ENCODE data around the gene RRAGC. TPM values are rescaled to one million over a fixed set of nuclear protein-coding genes. Genes with fewer than 3 reads are reported as not detected.

Gene RRAGC
- total and polyA plus RNA-seq, 2 donors from 2014 or later, result 22.9 to 27.3 TPM

- no peaks in the 10 kb centered on the region for H3K4me1 ChIP-seq (ENCODE audit: control insufficient read depth in 2 of 3, insufficient read depth in 2 of 3, low read depth in 1 of 3, low read length in 3 of 3)
- H3K27me3 ChIP-seq (ENCODE audit: control insufficient read depth, insufficient read depth, low read length), result no peaks in the 10 kb centered on the region
- peaks cover 0 to 8% (median 0%) of the 10 kb centered on the region in 3 donors for H3K9me3 ChIP-seq (ENCODE audit: control insufficient read depth in 2 of 3, insufficient read depth in 1 of 3, low read length in 3 of 3)
- H3K9ac ChIP-seq (ENCODE audit: low read length in 3 of 3), result no peak overlapping the region
- no peak for DNase-seq
- FAIRE-seq, result no peak
- intact Hi-C loops (cut with DNase I), result no loop called here
- no peak overlapping the region for H3K4me3 ChIP-seq (ENCODE audit: low read length in 3 of 3)
- TF ChIP-seq CTCF (IDR thresholded peaks at IDR 0.05; ENCODE audit: borderline replicate concordance, extremely low read depth, insufficient read depth), result no peak
- H3K36me3 ChIP-seq (ENCODE audit: control insufficient read depth in 2 of 3, insufficient read depth in 3 of 3, low read length in 3 of 3), result no peaks in the 10 kb centered on the region
- no peak overlapping the region for H3K27ac ChIP-seq (ENCODE audit: low read depth in 2 of 2, low read length in 2 of 2)
Observed at GRCh38 chr1:38793299-38793698, 66.3 kb downstream of the RRAGC start.

- Histone ChIP-seq H3K9me3 (ENCODE audit: control insufficient read depth in 2 of 3, insufficient read depth in 1 of 3, low read length in 3 of 3) (peaks cover 0 to 8% (median 0%) of the 10 kb centered on the region in 3 donors), H3K4me1 (ENCODE audit: control insufficient read depth in 2 of 3, insufficient read depth in 2 of 3, low read depth in 1 of 3, low read length in 3 of 3) (no peaks in the 10 kb centered on the region), H3K27me3 (ENCODE audit: control insufficient read depth, insufficient read depth, low read length) (no peaks in the 10 kb centered on the region), H3K9ac (ENCODE audit: low read length in 3 of 3) (no peak overlapping the region), H3K27ac (ENCODE audit: low read depth in 2 of 2, low read length in 2 of 2) (no peak overlapping the region), H3K36me3 (ENCODE audit: control insufficient read depth in 2 of 3, insufficient read depth in 3 of 3, low read length in 3 of 3) (no peaks in the 10 kb centered on the region), H3K4me3 (ENCODE audit: low read length in 3 of 3) (no peak overlapping the region)
- no peak for TF ChIP-seq CTCF (IDR thresholded peaks at IDR 0.05; ENCODE audit: borderline replicate concordance, extremely low read depth, insufficient read depth)
- FAIRE-seq (no peak), DNase-seq (no peak)
- intact Hi-C loops (cut with DNase I), result no loop called here
Observed at GRCh38 chr1:38791892-38792291, 67.7 kb downstream of the RRAGC start.

GRCh38 chr1:38791164-38791515 lies 68.4 kb downstream of the RRAGC start:
- no peak for DNase-seq
- Histone ChIP-seq H3K4me3 (ENCODE audit: low read length in 3 of 3) (no peak overlapping the region), H3K9me3 (ENCODE audit: control insufficient read depth in 2 of 3, insufficient read depth in 1 of 3, low read length in 3 of 3) (peaks cover 0 to 8% (median 0%) of the 10 kb centered on the region in 3 donors), H3K9ac (ENCODE audit: low read length in 3 of 3) (no peak overlapping the region), H3K4me1 (ENCODE audit: control insufficient read depth in 2 of 3, insufficient read depth in 2 of 3, low read depth in 1 of 3, low read length in 3 of 3) (no peaks in the 10 kb centered on the region), H3K27me3 (ENCODE audit: control insufficient read depth, insufficient read depth, low read length) (no peaks in the 10 kb centered on the region), H3K27ac (ENCODE audit: low read depth in 2 of 2, low read length in 2 of 2) (no peak overlapping the region), H3K36me3 (ENCODE audit: control insufficient read depth in 2 of 3, insufficient read depth in 3 of 3, low read length in 3 of 3) (no peaks in the 10 kb centered on the region)
- intact Hi-C loops (cut with DNase I), result no loop called here
- no peak for TF ChIP-seq CTCF (IDR thresholded peaks at IDR 0.05; ENCODE audit: borderline replicate concordance, extremely low read depth, insufficient read depth)
- no peak for FAIRE-seq
